Naive thymus-derived CD4-positive, alpha-beta T cell (primary cell): ENCODE results near the gene ZNF532. TPM values are rescaled to one million over a fixed set of nuclear protein-coding genes. Genes with fewer than 3 reads are reported as not detected.

Source experiments
- ATAC-seq: fragments of 150-1000 bp; cut with Tn5 transposase; 2 replicates; pipeline ENCODE4 v1.10.0; 2021; ENCODE audit warnings: mild to moderate bottlenecking, moderate library complexity
- CTCF ChIA-PET: fragments of 350-600 bp; sonication (Branson Sonifier 250); formaldehyde crosslinking; loops from one replicate; lab custom pipeline; 2021; ENCODE audit warnings: antibody characterized with exemption; lab: Charles Lee
- POLR2A ChIA-PET: fragments of 350-600 bp; sonication (Branson Sonifier 250); formaldehyde crosslinking; loops from one replicate; lab custom pipeline; 2021; ENCODE audit warnings: antibody characterized with exemption, inconsistent platforms; lab: Charles Lee
- DNase-seq, 9 donors: peaks; one replicate each; pipeline versions ENCODE4 v3.0.0 to v3.0.0-alpha.2; 2020 to 2022; ENCODE audit warnings: mixed read lengths in 1 of 9
- H3K27ac ChIP-seq: one replicate; pipeline ENCODE4 v1.7.0; 2013; ENCODE audit warnings: mild to moderate bottlenecking, low read depth, low read length, moderate library complexity
- H3K27me3 ChIP-seq, 2 donors: one replicate each; pipeline ENCODE4 v1.7.0; 2013; ENCODE audit warnings: low read length in 2 of 2, mild to moderate bottlenecking in 2 of 2, moderate library complexity in 2 of 2; ENCODE audit not compliant: control insufficient read depth in 2 of 2, insufficient read depth in 2 of 2
- H3K36me3 ChIP-seq, 3 experiments: 1 replicate in 2 of 3; 2 replicates in 1 of 3; pipeline ENCODE4 v1.7.0; 2013; ENCODE audit warnings: low read length in 3 of 3, mild to moderate bottlenecking in 3 of 3, moderate library complexity in 1 of 3; ENCODE audit not compliant: insufficient read depth in 3 of 3, control insufficient read depth in 2 of 3
- H3K4me1 ChIP-seq, 2 donors: one replicate each; pipeline ENCODE4 v1.7.0; 2013; ENCODE audit warnings: low read length in 2 of 2, mild to moderate bottlenecking in 2 of 2, moderate library complexity in 1 of 2; ENCODE audit not compliant: control insufficient read depth in 2 of 2, insufficient read depth in 2 of 2
- H3K4me3 ChIP-seq: 2 replicates; pipeline ENCODE4 v1.7.0; 2013; ENCODE audit warnings: mild to moderate bottlenecking, low read length
- H3K9me3 ChIP-seq, 3 experiments: 1 replicate in 2 of 3; 2 replicates in 1 of 3; pipeline ENCODE4 v1.7.0; 2013; ENCODE audit warnings: low read length in 3 of 3; ENCODE audit not compliant: control insufficient read depth in 2 of 3
- H3K27ac Mint-ChIP-seq, 9 donors: one replicate each; pipeline ENCODE4 v1.8.0; 2020 to 2022; ENCODE audit warnings: mixed read lengths in 9 of 9, mild to moderate bottlenecking in 8 of 9, moderate library complexity in 5 of 9, inconsistent platforms in 2 of 9
- H3K27me3 Mint-ChIP-seq, 5 donors: one replicate each; pipeline ENCODE4 v1.8.0; 2021 to 2022; ENCODE audit warnings: mixed read lengths in 5 of 5, mild to moderate bottlenecking in 1 of 5
- H3K36me3 Mint-ChIP-seq, 5 donors: one replicate each; pipeline ENCODE4 v1.8.0; 2020 to 2022; ENCODE audit warnings: mixed read lengths in 5 of 5, mild to moderate bottlenecking in 3 of 5, inconsistent platforms in 1 of 5
- H3K4me1 Mint-ChIP-seq, 7 donors: one replicate each; pipeline ENCODE4 v1.8.0; 2020 to 2022; ENCODE audit warnings: mixed read lengths in 7 of 7, mild to moderate bottlenecking in 3 of 7, inconsistent platforms in 1 of 7
- H3K4me3 Mint-ChIP-seq, 10 donors: one replicate each; pipeline ENCODE4 v1.8.0; 2020 to 2022; ENCODE audit warnings: mild to moderate bottlenecking in 10 of 10, mixed read lengths in 10 of 10, moderate library complexity in 6 of 10, inconsistent platforms in 2 of 10
- H3K9me3 Mint-ChIP-seq, 11 donors: one replicate each; pipeline ENCODE4 v1.8.0; 2020 to 2022; ENCODE audit warnings: mixed read lengths in 11 of 11, mild to moderate bottlenecking in 4 of 11, inconsistent platforms in 1 of 11, moderate library complexity in 1 of 11
- intact Hi-C, 2 donors: fragments of 100-400 bp; cut with micrococcal nuclease; formaldehyde crosslinking; loops; one replicate each; pipeline ENCODE4 v1.15.1; 2023
- polyA plus RNA-seq, 2 donors: library from polyadenylated mRNA; unstranded; fragments of 300-500 nt; fragmentation: Illumina TruSeq; gene quantifications; one replicate each; pipeline ENCODE4 v1.2.3, GENCODE V29; 2021
- total RNA-seq, 6 experiments: library from RNA in 5 of 6; stranded (reverse) in 5 of 6; gene quantifications; 1 replicate in 5 of 6; 2 replicates in 1 of 6; pipeline ENCODE4 v1.2.3 and lab custom pipeline; 2021 to 2026

The ZNF532 gene
- total and polyA plus RNA-seq, 7 experiments from 2014 or later, result 0.28 to 15.7 (median 13.3) TPM; not detected in 1

DNA sequence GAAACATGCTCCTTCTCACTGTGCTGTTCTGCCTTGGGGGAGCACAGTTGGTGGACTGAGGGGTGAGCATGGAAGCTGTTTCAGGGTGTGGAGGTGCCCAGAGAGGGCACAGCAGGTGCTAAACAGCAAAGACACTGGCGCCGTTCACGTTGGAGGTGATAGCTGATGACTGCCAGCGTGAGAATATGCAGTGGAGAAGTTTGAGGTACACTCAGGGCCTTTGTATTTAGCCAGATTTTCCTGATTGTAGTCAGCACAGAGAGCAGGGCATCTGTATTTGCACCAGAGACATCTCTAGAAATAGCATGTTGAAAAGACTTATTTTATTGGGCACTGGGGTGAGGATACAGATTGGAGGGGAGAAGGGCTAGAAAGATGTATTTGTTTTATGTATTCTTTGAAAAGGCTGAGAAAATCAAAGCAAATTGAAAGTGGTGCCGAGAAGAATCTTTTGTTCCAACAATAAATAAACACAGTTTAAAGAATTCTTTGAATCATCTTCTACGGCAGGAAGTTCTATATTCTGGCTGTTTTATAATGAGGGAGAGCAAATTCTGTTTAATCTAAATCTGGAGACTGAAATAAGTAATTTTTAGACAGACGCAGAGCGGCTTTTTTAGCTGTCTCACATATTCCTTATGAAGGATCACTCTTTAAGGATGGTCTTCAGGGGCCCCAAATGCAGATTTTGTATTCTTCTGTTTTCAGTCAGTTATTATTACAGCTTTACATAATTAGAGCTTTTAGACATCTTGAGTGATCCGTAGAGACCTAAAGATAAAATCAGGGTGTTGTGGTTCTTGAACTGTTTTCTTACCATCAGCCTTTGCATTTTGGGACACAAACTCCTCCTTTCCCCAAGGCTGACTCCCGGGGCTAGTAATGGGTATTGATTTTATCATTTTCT, 7.1 kb downstream of the ZNF532 start:
- no peak overlapping the region for H3K27ac Mint-ChIP-seq
- intact Hi-C loops, result no loop called here
- H3K27ac ChIP-seq, result no peak overlapping the region
- ChIA-PET CTCF (no interaction called here), POLR2A (no interaction called here)
- peaks cover 32 to 62% (median 41%) of the 10 kb centered on the region in 5 donors for H3K27me3 Mint-ChIP-seq
- no peak overlapping the region for H3K4me3 ChIP-seq
- no peaks in the 10 kb centered on the region for H3K9me3 ChIP-seq
- peaks cover 0 to 8% (median 0%) of the 10 kb centered on the region in 5 donors for H3K36me3 Mint-ChIP-seq
- no peak overlapping the region for H3K4me3 Mint-ChIP-seq
- no peaks in the 10 kb centered on the region for H3K4me1 ChIP-seq
- no peaks in the 10 kb centered on the region for H3K27me3 ChIP-seq
- H3K36me3 ChIP-seq, result no peaks in the 10 kb centered on the region
- no peak for DNase-seq
- peaks cover 0 to 5% (median 0%) of the 10 kb centered on the region in 7 donors for H3K4me1 Mint-ChIP-seq
- H3K9me3 Mint-ChIP-seq, result peaks cover 0 to 11% (median 4%) of the 10 kb centered on the region in 11 donors
- no peak for ATAC-seq

DNA sequence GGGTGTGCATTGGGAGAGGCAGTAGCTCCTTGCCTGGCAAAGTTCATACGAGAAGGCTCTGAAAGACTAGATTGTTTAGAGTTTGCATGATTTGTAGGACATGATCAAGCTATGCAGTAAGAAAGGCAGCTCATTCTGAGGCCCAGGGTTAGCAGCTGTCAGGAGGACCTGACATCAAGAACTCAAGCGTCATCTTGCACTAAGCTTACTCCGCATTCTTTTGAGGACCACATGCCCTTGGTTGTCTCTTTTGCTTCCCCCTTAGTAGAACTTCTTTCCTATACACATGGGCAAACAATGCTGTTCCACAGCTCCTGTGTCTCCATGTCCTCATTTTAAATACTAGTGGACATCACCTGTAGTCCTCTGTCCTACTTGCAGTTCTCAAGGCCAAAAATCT, 14.0 kb downstream of the ZNF532 start:
- POLR2A ChIA-PET, result interaction anchor here (0.5 kb wide), 1 partner anchor 48 kb away, joined by 3 read pairs; no protein-coding TSS in a partner anchor
- Mint-ChIP-seq H3K4me3 (no peak overlapping the region), H3K36me3 (peaks cover 0 to 3% (median 0%) of the 10 kb centered on the region in 5 donors), H3K4me1 (peaks cover 0 to 2% (median 0%) of the 10 kb centered on the region in 7 donors), H3K27ac (no peak overlapping the region), H3K9me3 (peaks cover 0 to 2% (median 0%) of the 10 kb centered on the region in 11 donors), H3K27me3 (peaks cover 9 to 19% (median 12%) of the 10 kb centered on the region in 5 donors)
- CTCF ChIA-PET, result no interaction called here
- Histone ChIP-seq H3K36me3 (no peaks in the 10 kb centered on the region), H3K9me3 (no peaks in the 10 kb centered on the region), H3K27ac (no peak overlapping the region), H3K4me3 (no peak overlapping the region), H3K27me3 (no peaks in the 10 kb centered on the region), H3K4me1 (no peaks in the 10 kb centered on the region)
- ATAC-seq (no peak), DNase-seq (no peak)
- intact Hi-C loops, result no loop called here

DNA sequence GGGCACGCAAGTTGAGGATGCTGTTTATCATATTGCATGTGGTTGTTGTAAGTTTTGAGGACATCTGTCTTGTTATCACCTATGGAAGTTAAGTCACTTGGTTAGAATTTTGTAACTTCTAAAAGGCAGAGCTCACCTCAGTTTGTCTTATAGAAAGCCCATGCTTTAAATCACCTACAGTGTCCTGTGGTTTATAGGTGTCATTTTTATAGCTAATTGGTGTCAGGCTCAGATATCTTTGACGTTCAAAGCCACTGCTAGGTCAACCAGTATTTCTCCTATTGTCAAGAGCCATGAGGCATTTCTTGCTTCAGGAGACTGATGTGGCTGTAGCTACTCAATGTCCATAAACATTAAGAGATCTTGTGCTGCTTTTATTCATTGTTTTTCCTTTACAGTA, 16.8 kb downstream of the ZNF532 start:
- Histone ChIP-seq H3K36me3 (no peaks in the 10 kb centered on the region), H3K4me3 (no peak overlapping the region), H3K9me3 (no peaks in the 10 kb centered on the region), H3K27ac (no peak overlapping the region), H3K27me3 (no peaks in the 10 kb centered on the region), H3K4me1 (no peaks in the 10 kb centered on the region)
- Mint-ChIP-seq H3K9me3 (peaks cover 0 to 4% (median 0%) of the 10 kb centered on the region in 11 donors), H3K27me3 (peaks cover 8 to 24% (median 11%) of the 10 kb centered on the region in 5 donors), H3K4me3 (no peak overlapping the region), H3K4me1 (peaks cover 0 to 2% (median 0%) of the 10 kb centered on the region in 7 donors), H3K27ac (no peak overlapping the region), H3K36me3 (peaks cover 0 to 3% (median 0%) of the 10 kb centered on the region in 5 donors)
- ChIA-PET CTCF (no interaction called here), POLR2A (interaction anchor here (0.6 kb wide), 1 partner anchor 18 kb away, joined by 3 read pairs; no protein-coding TSS in a partner anchor)
- ATAC-seq, result no peak
- intact Hi-C loops, result no loop called here
- no peak for DNase-seq

DNA sequence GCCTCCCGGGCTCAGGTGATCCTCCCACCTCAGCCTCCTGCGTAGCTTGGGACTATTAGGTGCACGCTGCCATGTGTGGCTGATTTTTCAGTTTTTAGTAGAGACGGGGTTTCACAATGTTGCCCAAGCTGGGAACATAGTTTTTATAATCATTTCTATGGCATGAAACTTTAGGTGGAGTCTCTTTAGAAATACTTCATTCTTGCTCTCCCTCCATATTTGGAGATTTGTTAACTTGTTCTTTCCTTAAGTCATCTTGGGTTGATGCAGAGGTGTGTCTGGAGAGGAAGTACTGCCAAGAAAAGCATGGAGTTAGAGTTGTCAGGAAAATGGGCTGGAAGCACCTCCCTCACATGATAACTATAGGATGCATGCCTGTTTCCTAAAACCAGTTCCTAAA, 17.4 kb downstream of the ZNF532 start:
- DNase-seq, result no peak
- H3K4me3 ChIP-seq, result no peak overlapping the region
- peaks cover 9 to 29% (median 13%) of the 10 kb centered on the region in 5 donors for H3K27me3 Mint-ChIP-seq
- H3K27ac Mint-ChIP-seq, result no peak overlapping the region
- peaks cover 0 to 6% (median 2%) of the 10 kb centered on the region in 7 donors for H3K4me1 Mint-ChIP-seq
- H3K9me3 ChIP-seq, result no peaks in the 10 kb centered on the region
- ATAC-seq, result no peak
- H3K27ac ChIP-seq, result no peak overlapping the region
- no peak overlapping the region for H3K4me3 Mint-ChIP-seq
- no peaks in the 10 kb centered on the region for H3K27me3 ChIP-seq
- no peaks in the 10 kb centered on the region for H3K4me1 ChIP-seq
- H3K9me3 Mint-ChIP-seq, result peaks cover 0 to 4% (median 0%) of the 10 kb centered on the region in 11 donors
- intact Hi-C loops, result no loop called here
- POLR2A ChIA-PET, result interaction anchor here (0.6 kb wide), 1 partner anchor 18 kb away, joined by 3 read pairs; no protein-coding TSS in a partner anchor
- H3K36me3 ChIP-seq, result no peaks in the 10 kb centered on the region
- H3K36me3 Mint-ChIP-seq, result peaks cover 0 to 3% (median 0%) of the 10 kb centered on the region in 5 donors
- CTCF ChIA-PET, result no interaction called here

DNA sequence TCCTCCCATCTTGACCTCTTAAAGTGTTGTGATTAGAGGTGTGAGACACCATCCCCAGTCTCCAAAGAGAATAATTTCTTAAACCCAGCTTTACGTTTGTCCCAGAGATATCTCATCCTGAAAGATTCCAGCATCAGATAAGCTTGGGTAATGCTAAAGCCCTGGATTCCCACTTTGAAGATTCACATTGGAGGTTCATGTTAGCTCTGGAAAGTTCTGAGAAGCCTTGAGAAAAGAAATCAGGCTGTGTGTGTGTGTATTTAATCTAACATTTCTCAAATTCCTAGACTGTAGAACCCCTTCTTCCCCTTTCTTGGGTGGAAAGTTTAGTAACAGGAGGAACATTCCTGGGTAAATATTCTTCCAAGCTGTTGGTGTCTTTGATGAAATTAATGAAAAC, 18.0 kb downstream of the ZNF532 start:
- no peak overlapping the region for H3K27ac ChIP-seq
- H3K36me3 Mint-ChIP-seq, result peaks cover 0 to under 1% (median 0%) of the 10 kb centered on the region in 5 donors
- ChIA-PET CTCF (no interaction called here), POLR2A (no interaction called here)
- no peaks in the 10 kb centered on the region for H3K36me3 ChIP-seq
- no peak overlapping the region for H3K4me3 ChIP-seq
- DNase-seq (no peak), ATAC-seq (no peak)
- no peaks in the 10 kb centered on the region for H3K27me3 ChIP-seq
- H3K4me1 ChIP-seq, result peaks cover 0 to 3% of the 10 kb centered on the region in 2 donors
- peaks cover 0 to 12% (median 7%) of the 10 kb centered on the region in 7 donors for H3K4me1 Mint-ChIP-seq
- intact Hi-C loops, result no loop called here
- peaks cover 5 to 33% (median 13%) of the 10 kb centered on the region in 5 donors for H3K27me3 Mint-ChIP-seq
- peaks cover 0 to 4% (median 0%) of the 10 kb centered on the region in 11 donors for H3K9me3 Mint-ChIP-seq
- H3K9me3 ChIP-seq, result no peaks in the 10 kb centered on the region
- H3K4me3 Mint-ChIP-seq, result no peak overlapping the region
- no peak overlapping the region for H3K27ac Mint-ChIP-seq

DNA sequence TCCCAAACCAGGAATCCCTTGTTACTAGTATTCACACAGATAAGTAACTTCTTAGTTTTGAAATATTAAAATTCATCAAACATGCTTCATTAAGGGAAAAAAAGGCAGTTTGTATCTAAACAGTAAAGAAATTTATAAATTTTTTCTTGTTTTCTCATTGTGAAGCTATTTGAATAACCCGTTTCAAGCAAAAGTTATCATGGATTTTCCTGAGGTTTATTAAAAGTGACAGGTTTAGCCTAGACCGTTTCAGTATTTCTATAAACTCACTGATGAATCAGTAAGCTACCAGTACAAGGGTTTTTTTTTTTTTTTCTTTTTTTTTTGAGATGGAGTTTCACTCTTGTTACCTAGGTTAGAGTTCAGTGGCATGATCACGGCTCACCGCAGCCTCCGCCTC, 20.0 kb downstream of the ZNF532 start:
- H3K27ac ChIP-seq, result no peak overlapping the region
- H3K9me3 ChIP-seq, result no peaks in the 10 kb centered on the region
- ChIA-PET POLR2A (interaction anchor here (0.7 kb wide), 1 partner anchor 28 kb away, joined by 4 read pairs; no protein-coding TSS in a partner anchor), CTCF (no interaction called here)
- DNase-seq (no peak), ATAC-seq (no peak)
- H3K36me3 ChIP-seq, result no peaks in the 10 kb centered on the region
- intact Hi-C loops, result no loop called here
- H3K4me1 ChIP-seq, result peaks cover 0 to 6% of the 10 kb centered on the region in 2 donors
- Mint-ChIP-seq H3K4me1 (peaks cover 0 to 14% (median 9%) of the 10 kb centered on the region in 7 donors), H3K9me3 (peaks cover 0 to 4% (median 0%) of the 10 kb centered on the region in 11 donors), H3K36me3 (no peaks in the 10 kb centered on the region), H3K27ac (no peak overlapping the region), H3K4me3 (no peak overlapping the region), H3K27me3 (peaks cover 4 to 36% (median 12%) of the 10 kb centered on the region in 5 donors)
- H3K4me3 ChIP-seq, result no peak overlapping the region
- H3K27me3 ChIP-seq, result no peaks in the 10 kb centered on the region
